ENCODE data around the gene MRPS15. TPM values are rescaled to one million over a fixed set of nuclear protein-coding genes. Genes with fewer than 3 reads are reported as not detected.
"Not testable (repeated sequence)": the region's sequence is repeated elsewhere in the genome, so short reads cannot be mapped to it uniquely, and the experiment has no call there.

The MRPS15 gene
- total RNA-seq, 1 donor from 2014 or later, result 31.5 TPM

DNA sequence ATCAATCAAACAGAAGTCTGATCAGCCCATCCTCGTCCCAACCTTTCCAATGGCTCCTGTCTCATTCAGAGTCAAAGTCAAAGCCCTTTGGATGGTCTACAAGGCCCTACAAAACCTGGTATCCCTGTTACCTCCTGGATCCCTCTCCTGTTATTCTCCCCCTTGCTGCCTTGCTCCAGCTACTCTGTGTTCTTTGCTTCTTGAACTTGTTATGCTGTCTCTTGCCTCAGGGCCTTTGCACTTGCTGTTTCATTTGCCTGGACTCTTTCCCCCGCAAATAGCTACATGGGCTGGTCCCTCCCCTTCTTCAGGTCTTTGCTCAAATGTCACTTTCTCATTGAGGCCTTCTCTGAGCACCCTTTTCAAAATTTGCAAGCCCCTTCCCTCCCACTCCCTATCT, 19.9 kb upstream of the MRPS15 start:
- no peak for DNase-seq (ENCODE audit: low spot score)

DNA sequence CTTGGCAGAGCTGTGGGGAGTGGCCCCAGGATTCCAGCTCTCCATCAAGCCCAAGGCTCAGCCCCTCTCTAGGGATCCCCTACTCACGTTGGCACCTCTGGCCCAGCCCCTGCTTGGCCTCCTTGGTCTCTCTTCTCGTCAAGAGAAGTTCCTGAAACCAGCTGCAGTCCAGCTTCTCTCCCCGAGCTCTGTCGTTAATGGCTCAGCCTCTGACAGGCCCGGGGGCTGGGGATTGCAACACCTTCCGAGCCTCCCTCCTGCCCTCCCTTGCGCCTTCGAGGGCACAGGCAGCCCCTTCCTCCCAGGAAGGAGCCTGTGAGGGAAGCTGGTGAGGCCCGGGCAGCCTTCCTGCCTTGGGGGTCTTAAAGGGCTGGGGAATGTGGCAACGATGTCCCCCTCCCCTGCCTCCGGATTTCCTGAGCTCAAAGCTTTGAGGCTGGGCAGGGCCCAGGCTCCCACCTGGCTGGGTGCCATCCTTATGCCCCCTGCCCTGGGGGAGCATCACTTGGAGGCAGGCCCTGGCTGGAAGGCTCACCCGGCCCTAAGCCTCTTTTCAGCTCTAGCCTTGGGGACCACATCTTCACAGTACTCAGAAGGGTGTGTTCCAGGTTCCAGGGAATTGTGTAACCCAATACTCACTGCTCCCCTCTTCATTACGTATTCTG, 18.7 kb upstream of the MRPS15 start, which contains the start of gene CSF3R:
Gene CSF3R, minus strand, starts transcription at position 190 of the 665 bp plus-strand sequence. CDS start 3,417 bp downstream, outside the sequence.
- DNase-seq (ENCODE audit: low spot score), result no peak

DNA sequence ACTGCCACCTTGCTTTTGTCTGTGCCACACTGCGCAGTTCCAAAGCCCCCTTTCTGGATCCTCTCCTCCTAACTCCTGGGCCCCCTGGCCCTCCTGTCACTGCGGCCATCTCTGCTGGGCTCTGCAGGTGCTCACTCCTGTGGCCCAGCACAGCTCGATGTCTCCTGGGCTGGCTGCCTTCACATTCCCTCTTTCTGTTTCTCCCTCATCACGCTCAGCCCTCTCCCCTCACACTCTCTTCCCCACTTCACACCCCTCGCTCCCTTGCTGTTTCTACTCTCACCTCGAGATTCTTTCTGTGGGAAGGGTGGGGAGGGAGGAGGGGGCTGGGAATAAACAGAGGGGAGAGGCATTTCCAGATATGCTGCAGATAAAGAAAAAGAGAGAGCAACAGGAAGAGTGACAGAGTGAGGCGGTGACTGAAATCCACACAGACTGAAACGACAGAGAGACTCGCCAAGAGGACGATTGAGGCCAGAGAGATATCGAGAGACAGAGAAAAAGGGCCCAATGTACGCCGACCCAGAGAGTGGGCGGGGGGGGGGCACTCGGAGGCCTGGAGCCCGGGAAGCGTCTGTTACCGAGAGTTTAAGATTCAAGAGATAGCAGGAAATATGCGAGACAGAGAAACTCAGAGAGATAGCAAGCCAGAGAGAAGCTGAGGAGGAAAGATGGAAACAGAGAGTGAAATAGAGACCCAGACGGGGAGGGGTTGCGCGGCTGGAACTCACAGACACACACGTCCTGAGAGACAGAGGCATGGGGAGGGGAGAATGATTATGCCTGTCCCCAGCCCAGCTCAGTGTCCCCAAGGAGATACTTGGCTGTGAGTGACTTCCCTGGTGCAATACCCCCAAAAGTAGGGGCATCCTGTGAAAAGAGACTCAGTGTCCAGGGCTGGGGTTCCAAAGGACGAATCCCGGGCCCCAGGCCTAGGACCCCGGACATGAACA, 17.9 kb upstream of the MRPS15 start:
- DNase-seq (ENCODE audit: low spot score), result no peak

DNA sequence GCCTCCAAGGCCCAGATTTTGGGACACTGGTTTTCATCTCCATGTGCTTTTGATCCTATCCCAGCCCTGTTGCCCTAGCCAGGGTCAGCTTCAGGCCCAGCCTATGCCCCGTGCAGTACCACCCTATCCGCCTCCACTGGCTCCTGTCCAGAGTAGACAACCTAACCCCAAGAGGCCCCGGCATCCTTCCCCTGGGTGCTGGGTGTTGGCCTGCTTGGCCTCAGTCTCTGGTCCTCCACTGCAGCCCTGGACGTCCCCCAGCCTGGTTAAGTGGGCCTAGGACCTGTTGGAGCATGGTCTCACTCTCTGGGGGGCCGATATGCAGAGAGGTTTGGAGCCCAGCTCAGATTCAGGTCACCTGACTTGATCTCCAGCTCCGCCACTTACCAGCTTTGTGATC, 16.9 kb upstream of the MRPS15 start:
- no peak for DNase-seq (ENCODE audit: low spot score)

DNA sequence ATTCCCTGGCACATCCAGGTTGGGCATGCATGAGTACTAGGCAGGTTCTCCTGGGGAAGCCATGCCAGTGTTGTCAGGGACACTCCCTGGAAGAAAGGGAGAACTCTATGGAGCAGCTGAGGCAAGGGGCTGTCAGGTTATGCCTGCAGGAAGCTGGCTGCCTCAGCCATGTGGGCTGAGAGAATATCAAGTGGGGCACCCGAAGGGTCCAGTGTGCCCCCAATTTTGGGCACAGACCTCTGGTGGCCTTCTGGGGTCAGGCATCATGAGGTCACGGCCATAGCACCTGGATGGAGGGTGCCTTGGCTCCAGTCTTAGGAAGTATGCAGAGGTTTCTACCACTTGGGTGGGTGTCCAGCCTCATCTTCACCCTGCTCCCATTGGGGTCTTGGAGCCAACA, 16.0 kb upstream of the MRPS15 start:
- no peak for DNase-seq (ENCODE audit: low spot score)

DNA sequence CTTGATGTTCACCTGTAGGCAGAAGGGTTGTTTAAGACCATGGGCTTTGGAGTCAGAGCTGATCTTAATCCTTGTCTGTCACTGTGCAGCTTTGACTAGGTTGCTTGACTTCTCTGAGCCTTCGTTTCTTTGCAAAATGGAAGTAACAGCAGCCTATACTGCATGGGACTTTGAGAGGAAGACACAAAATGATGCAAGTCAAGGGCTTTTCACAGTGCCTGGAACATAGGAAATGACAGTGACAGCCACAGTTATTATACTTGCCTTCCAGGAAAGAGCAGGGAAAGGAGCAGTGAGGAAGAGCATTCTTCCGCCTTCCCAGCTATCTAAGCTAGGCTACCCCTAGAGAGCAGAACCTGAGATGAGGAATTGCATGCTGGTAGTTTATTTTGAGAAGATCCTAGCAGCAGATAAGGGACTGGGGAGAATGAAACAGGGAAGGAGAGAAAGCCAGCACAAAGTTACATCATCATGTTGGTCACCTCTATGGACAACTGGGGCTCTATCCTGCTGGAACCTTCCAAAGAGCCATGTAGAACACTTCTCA, 15.4 kb upstream of the MRPS15 start:
- DNase-seq (ENCODE audit: low spot score), result no peak

DNA sequence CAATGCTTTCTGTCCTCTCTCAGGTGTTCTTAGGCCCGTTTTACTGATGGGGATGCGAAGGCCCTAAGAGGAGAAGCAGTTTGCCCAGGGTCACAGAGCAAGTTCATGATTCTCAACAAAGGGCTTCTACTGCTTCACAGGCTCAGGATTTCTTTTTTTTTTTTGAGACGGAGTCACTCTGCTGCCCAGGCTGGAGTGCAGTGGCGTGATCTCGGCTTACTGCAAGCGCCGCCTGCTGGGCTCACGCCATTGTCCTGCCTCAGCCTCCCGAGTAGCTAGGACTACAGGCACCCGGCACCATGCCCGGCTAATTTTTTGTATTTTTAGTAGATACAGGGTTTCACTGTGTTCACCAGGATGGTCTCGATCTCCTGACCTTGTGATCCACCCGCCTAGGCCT, 13.4 kb upstream of the MRPS15 start:
- DNase-seq (ENCODE audit: low spot score), result not testable (repeated sequence)

DNA sequence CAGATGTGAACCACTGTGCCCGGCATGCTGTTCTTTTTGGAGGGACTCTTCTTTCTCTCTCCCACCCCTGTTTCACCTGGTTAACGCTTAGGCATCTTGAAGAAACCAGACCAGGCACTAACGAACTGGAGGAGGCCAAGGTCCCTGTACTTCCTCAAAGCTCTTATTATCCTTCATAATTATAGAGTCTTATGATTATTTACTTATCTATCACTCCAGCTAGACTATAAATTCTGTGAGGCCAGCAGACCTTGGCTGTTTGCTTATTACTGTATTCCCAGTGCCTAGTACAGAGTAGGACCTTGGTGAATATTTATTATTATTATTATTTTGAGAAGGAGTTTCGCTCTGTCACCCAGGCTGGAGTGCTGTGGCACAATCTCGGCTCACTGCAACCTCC, 12.8 kb upstream of the MRPS15 start:
- DNase-seq (ENCODE audit: low spot score), result no peak

DNA sequence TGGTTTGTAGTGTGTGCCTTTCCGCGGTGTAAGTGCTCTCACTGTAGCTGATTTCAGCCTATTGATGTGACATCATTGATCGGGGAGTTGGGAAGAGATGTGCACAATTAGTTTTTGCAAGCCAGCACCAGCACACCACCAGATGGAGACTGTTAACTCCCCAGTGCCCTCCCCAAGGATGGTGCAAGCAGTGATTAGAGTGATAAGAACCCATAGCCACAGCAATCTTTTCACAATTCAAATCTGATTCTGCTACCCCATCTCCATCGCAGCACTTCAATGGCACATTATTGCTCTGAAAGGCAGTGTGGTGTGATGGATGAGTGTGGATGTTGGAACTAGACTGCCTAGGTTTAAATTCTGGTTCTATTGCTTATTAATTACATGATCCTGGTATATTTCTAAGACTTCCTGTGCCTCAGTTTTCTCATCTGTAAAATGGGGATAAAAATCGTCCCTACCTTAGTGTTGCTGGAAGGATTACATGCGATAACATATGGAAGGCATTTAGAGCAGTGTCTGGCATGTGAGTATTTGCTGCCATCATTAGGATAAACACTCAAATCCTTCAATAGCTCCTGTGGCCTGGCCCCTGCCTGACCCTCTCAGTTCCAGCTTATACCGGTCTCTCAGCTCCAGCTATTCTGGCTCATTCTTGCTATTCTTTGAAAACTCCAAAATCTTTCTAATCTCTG, 11.9 kb upstream of the MRPS15 start:
- no peak for DNase-seq (ENCODE audit: low spot score)

DNA sequence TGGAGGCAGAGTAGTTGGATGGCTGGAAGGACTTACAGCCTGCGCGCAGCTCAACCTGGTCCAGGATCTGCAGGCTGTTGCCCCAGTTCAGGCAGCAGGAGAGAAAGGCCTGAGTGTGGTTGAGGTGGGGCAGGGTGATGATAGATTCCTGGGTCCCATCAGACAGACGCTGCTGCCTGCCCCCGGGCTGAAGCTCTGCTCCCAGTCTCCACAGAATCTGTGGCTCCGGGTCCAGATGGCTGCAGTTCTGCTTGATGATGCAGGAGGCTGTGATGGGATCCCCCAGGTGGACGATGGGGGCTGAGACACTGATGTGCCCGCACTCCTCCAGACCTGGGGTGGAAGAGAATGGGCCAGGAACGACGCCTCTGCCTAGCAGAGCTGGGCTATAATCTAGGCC, 11.2 kb upstream of the MRPS15 start:
- DNase-seq (ENCODE audit: low spot score), result no peak

DNA sequence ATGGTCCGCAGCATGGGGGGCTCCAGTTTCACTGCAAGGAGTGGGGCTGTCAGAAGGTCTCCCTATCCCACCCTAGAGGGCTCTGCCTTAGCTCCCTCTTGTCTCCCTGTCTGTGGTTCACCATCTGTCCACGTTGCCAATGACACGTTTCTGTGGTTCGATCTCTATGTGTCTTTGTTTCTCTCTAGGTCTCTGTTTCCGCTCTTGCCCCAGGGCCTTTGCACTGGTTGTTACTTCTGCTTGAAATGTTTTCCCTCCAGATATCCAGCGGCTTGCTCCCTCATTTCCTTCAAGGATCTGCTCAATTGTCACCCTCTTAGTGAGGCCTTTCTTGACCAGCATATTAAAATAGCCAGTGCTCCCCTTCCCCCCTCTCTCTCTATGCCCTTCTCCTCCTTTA, 8.5 kb upstream of the MRPS15 start:
- DNase-seq (ENCODE audit: low spot score), result no peak

DNA sequence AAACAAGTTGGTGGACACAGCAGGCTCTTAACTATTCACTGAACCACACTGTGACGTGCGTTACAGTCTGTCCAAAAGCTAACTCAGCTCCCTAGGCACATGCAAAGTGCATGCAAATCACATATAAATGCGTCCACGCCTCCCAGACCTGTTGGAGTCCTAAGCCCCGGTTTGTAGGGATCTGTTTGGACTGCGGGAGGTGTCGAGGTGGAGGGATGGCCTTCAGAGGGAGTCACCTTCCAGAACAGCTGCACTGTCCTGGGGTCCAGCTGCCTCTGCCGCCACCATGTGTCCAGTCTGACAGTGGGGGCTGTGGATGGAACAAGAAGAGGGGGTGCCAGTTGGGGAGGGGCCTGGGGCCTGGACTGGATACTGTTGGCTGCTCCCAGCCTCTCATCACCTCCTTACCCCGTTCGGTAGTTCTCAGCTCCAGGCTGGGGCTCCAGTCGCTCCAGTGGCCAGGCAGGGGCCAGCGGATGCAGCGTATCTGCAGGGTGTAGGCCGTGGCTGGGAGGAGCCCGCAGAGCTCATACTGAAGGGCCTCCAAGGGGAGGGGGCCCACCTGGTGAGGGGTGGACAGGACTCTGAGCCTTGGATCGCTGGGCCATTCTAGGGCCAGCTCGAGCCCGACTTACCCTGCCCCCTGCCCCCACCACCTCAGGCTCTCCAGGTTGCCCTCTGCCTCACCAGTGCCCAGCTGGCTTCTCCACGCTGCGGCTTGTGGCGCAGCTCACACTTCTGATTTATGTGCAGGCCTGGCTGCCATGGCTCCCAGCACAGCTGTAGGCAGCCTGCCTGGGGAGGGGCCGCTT, 7.9 kb upstream of the MRPS15 start:
- no peak for DNase-seq (ENCODE audit: low spot score)

DNA sequence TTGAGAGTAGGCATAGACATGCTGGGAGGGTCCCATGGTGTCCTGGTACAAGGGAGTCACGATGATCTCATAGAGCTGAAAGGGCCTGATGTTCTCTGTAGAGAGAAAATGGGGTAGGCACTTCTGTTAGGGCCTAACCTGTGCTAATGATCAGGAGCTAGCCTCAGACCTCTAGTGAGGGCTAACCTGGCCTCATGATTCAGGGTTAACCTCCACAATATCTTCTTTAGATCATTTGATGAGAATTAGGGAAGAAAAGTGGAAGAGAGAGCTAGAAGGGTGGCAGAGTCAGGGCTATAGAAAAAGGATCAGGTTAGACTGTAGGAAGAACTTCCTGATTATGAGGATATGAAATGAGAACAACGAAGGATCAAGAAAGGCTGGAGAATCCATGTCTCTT, 5.0 kb upstream of the MRPS15 start:
- no peak for DNase-seq (ENCODE audit: low spot score)

DNA sequence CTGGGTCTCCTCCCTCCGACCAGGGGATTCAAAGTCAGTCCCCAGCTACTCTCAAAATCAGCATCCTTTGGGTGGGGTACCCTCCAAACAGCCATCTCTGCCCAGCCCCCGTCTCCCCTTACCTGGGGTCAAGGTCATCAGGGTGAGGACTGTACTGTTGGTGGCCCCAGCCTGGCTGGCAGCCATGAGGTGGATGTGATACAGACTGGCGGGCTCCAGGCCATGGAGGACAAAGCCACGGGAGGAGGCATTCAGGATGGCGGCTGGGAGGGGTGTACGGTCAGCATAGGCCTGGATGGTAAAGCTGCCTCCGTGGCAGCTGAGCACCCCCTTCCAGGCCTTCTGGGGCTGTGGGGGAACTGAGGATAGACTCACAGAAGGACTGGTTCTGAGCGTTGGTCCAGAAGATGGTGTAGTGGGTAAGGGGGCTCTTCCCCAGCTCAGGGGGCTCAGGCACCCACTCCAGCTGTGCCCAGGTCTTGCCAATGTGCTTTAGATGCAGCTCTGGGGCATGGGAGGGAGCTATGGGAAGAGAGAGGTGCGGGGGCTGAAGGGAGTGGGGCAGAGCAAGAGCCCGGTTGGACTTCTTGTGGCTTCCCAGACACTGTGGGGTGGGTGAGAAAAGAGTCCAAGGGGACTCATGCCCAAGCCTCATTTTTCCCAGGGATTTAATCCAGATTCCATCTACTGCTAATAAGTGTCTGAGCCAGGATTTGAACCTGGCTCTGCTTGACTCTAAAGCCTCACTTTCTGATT, 3.7 kb upstream of the MRPS15 start:
- no peak for DNase-seq (ENCODE audit: low spot score)

DNA sequence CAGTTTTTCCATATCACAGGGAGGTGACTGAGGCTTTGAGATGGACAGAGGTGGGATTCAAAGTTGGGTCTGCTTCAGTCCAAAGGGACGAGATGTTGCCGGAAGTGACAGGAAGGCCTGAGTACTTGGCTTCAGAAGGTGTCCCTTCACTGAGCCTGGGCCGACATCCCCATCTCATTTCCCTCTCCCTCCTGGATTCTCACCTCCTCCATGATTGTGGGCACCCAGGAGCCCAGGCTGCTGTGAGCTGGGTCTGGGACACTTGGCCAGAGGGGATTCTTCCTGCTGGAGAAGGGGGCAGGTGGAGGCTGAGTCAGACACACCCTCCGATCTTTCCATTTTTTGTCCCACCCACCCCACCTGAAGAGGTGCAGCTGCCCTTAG, 2.8 kb upstream of the MRPS15 start:
- no peak for DNase-seq (ENCODE audit: low spot score)

DNA sequence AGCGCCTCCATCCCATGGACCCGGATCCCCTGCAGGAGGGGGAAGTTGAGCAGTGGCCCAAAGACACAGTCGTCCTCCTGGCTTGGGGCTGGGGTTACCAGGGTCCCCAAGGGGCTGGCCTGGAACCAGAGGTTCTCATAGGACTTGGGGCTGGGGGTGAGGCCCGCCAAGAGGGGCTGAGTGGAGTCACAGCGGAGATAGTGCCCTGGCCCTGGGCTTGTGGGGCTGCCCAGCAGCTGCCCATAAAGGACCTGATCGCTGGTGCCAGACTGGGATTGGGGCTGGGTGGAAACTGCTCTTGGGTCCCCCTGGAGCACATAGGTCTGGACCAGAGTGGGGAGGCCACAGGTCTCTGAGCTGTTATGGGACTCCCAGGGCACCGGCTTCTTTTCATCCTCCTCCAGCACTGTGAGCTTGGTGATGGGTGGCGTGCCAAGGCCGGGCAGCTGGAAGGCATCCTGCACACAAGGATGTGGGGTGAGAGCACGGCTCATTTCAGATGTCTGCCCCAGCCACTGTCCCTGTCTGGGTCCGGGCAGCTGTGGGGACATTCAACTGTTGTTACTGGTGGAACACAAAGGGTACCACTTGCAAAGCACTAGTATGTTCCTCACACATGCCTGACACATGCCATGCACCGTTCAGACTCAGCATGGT, 2.3 kb upstream of the MRPS15 start:
- no peak for DNase-seq (ENCODE audit: low spot score)

DNA sequence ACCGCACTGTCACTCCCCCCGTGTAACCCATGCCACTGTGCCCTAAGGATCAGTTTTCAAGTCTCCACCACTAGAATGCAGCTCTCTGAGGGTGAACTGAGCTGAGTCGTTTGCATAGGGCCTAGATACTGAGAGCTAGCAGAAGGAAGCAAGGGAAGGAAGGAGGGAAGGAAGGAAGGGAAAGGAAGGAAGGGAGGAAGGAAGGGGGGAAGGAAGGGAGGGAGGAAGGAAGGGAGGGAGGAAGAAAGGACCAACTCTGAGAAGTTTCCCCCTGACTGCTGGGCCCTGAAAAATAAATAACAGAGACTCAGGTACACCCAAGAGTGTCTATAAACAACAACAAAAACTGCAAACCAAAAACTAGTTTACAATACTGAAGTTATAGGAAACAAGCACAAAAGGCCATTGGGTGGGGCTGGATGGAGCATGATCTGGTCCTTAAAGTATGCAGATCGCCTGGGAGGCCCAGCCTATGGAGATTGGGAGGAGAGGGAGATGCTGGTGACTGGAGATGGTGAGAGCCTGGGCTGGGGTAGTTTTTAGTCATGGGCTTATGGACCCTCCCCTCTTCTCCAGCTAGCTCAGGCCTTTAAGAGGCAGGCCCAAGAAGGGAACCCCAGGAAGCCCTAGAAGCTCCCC, 1.7 kb upstream of the MRPS15 start:
- peak; percentile 75 for DNase-seq (ENCODE audit: low spot score)

DNA sequence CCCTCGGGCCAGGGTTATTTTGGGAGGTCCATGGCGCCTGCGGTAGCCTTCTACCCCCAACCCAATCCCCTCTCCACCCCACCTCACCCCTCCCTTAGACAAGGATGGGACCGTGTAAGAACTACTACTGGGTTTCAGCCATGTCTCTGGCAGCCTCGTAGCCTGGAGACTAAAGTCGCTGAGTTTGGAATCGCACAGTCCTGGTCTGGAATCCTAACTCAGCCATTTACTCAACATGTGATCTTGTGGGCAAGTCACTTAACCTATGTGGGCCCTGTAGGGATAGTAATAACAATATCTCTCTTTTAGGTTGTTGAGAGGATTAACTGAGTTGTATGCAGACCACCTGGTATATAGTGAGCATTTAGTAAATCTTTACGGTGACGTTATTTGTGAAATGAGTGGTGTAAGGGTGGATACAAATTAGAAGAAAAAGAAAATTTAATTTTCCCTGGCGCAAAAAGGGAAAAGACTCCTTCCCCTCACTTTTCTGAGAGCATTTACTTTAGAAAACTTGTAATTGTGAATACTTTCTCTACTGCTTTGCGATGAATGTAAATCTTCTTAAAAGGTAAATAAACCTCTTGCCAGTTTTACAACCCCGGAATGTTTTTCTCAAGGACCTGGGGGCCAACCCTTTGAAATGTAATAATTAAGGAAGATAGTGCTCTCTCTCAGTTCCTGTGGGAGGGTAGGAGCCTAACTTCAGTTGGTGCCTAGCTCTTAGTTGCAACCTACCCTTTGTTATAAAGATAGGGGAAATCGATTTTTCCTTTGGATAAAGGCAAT, 615 bp upstream of the MRPS15 start:
- peak; percentile 49 for DNase-seq (ENCODE audit: low spot score)

DNA sequence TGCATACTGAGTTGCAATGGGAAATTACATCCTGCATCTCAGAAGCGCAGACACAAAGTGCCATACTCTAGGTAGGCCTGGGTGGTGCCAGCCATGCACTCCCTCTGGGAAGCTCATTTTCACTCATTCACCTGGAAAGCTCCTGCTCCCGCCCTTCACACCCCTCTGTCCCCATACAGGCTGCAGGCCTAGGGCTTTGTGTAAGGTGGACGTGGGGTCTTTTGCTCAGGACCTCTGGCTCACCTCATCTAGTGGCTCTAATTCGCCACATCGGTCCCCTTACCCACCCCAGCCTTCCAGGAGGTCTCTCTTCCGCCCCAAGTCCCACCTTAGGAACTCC, 751 bp downstream of the MRPS15 start:
- DNase-seq (ENCODE audit: low spot score), result no peak
